ENCODE data around the gene SLC2A8. TPM values are rescaled to one million over a fixed set of nuclear protein-coding genes. Genes with fewer than 3 reads are reported as not detected.

The SLC2A8 gene
- total RNA-seq (1 to 10 TPM; 2.1 to 2.3 TPM), polyA plus RNA-seq (1 to 10 TPM; 1.1 to 3.2 TPM)

- H3K36me3 ChIP-seq (ENCODE audit: insufficient read depth, low read length): no peaks in the 10 kb centered on the region
Measured at GRCh38 chr9:127396808-127397645, at the start of gene SLC2A8. Gene SLC2A8 (plus strand): TSS chr9:127397169. CDS start chr9:127397231, 62 bp downstream.

GRCh38 chr9:127347831-127348776 lies 48.9 kb upstream of the SLC2A8 start:
- POLR2A ChIA-PET (ENCODE audit: partially characterized antibody): no interaction called here
- H3K4me3 Mint-ChIP-seq: no peak overlapping the region
- no peak overlapping the region for H3K27ac ChIP-seq (ENCODE audit: low read depth, low read length)
- H3K4me1 Mint-ChIP-seq: no peaks in the 10 kb centered on the region
- H3K27me3 Mint-ChIP-seq: peaks cover 2 to 8% of the 10 kb centered on the region in 2 donors
- no peaks in the 10 kb centered on the region for H3K36me3 Mint-ChIP-seq
- H3K9me3 ChIP-seq (ENCODE audit: control insufficient read depth in 1 of 2, low read length in 2 of 2): no peaks in the 10 kb centered on the region
- no peaks in the 10 kb centered on the region for H3K4me1 ChIP-seq (ENCODE audit: insufficient read depth, low read length)
- no peak overlapping the region for H3K27ac Mint-ChIP-seq
- no peak for DNase-seq
- intact Hi-C loops (cut with micrococcal nuclease): no loop called here
- no peaks in the 10 kb centered on the region for H3K9me3 Mint-ChIP-seq
- no peaks in the 10 kb centered on the region for H3K36me3 ChIP-seq (ENCODE audit: insufficient read depth, low read length)
- CTCF ChIA-PET (ENCODE audit: partially characterized antibody): no interaction called here
- no peak overlapping the region for H3K4me3 ChIP-seq (ENCODE audit: low read length in 2 of 2)
- H3K27me3 ChIP-seq (ENCODE audit: insufficient read depth, low read length): no peaks in the 10 kb centered on the region

More at GRCh38 chr9:127396808-127397645, at the start of gene SLC2A8:
- peak; percentile 90 to 97 (median 95) for DNase-seq
- Mint-ChIP-seq H3K4me3 (peak within 1 kb of the TSS; percentile 57 to 87 (median 69)), H3K27me3 (peaks cover 43 to 44% of the 10 kb centered on the region in 2 donors), H3K27ac (peak within 1 kb of the TSS in 3 of 7 donors; percentile 13 to 86 (median 65)), H3K4me1 (peaks cover 5 to 23% (median 13%) of the 10 kb centered on the region in 4 donors), H3K36me3 (no peaks in the 10 kb centered on the region), H3K9me3 (no peaks in the 10 kb centered on the region)
- POLR2A ChIA-PET (ENCODE audit: partially characterized antibody): interaction anchor here (0.6 to 1.7 kb wide), 11 partner anchors 8 to 582 kb away, joined by 3 to 19 read pairs (median 5); partner anchors contain the start of genes LRSAM1, RALGPS1, RPL12 and STXBP1
- intact Hi-C loops (cut with micrococcal nuclease): loop anchor here (1.0 to 2.0 kb wide), 5 partner anchors 9 to 183 kb away; partner anchors contain the start of genes LRSAM1, RPL12 and ZNF79
- peak within 1 kb of the TSS; percentile 3 to 45 for H3K4me3 ChIP-seq (ENCODE audit: low read length in 2 of 2)
- peaks cover 49% of the 10 kb centered on the region for H3K27me3 ChIP-seq (ENCODE audit: insufficient read depth, low read length)
- peaks cover 19% of the 10 kb centered on the region for H3K4me1 ChIP-seq (ENCODE audit: insufficient read depth, low read length)
- CTCF ChIA-PET (ENCODE audit: partially characterized antibody): interaction anchor here (1.0 to 1.8 kb wide), 8 partner anchors 9 to 182 kb away, joined by 3 to 7 read pairs (median 5); no protein-coding TSS in a partner anchor
- no peaks in the 10 kb centered on the region for H3K9me3 ChIP-seq (ENCODE audit: control insufficient read depth in 1 of 2, low read length in 2 of 2)
- no peak within 1 kb of the TSS for H3K27ac ChIP-seq (ENCODE audit: low read depth, low read length)

GRCh38 chr9:127349483-127350113 lies 47.4 kb upstream of the SLC2A8 start:
- no peaks in the 10 kb centered on the region for H3K36me3 ChIP-seq (ENCODE audit: insufficient read depth, low read length)
- no peak for DNase-seq
- H3K9me3 Mint-ChIP-seq: no peaks in the 10 kb centered on the region
- no peaks in the 10 kb centered on the region for H3K4me1 Mint-ChIP-seq
- ChIA-PET CTCF (ENCODE audit: partially characterized antibody) (no interaction called here), POLR2A (ENCODE audit: partially characterized antibody) (no interaction called here)
- H3K4me3 Mint-ChIP-seq: no peak overlapping the region
- H3K27me3 Mint-ChIP-seq: peaks cover 5 to 14% of the 10 kb centered on the region in 2 donors
- H3K27ac Mint-ChIP-seq: peak overlapping the region in 1 of 7 donors; percentile 22
- H3K4me1 ChIP-seq (ENCODE audit: insufficient read depth, low read length): no peaks in the 10 kb centered on the region
- H3K4me3 ChIP-seq (ENCODE audit: low read length in 2 of 2): no peak overlapping the region
- H3K27me3 ChIP-seq (ENCODE audit: insufficient read depth, low read length): no peaks in the 10 kb centered on the region
- intact Hi-C loops (cut with micrococcal nuclease): no loop called here
- H3K36me3 Mint-ChIP-seq: no peaks in the 10 kb centered on the region
- H3K9me3 ChIP-seq (ENCODE audit: control insufficient read depth in 1 of 2, low read length in 2 of 2): no peaks in the 10 kb centered on the region
- no peak overlapping the region for H3K27ac ChIP-seq (ENCODE audit: low read depth, low read length)

GRCh38 chr9:127351182-127352166 lies 45.5 kb upstream of the SLC2A8 start:
- Mint-ChIP-seq H3K36me3 (no peaks in the 10 kb centered on the region), H3K27ac (no peak overlapping the region), H3K4me1 (no peaks in the 10 kb centered on the region), H3K27me3 (peaks cover 5 to 16% of the 10 kb centered on the region in 2 donors), H3K9me3 (peaks cover 0 to 2% (median 0%) of the 10 kb centered on the region in 8 donors), H3K4me3 (no peak overlapping the region)
- Histone ChIP-seq H3K9me3 (ENCODE audit: control insufficient read depth in 1 of 2, low read length in 2 of 2) (no peaks in the 10 kb centered on the region), H3K27me3 (ENCODE audit: insufficient read depth, low read length) (no peaks in the 10 kb centered on the region), H3K4me3 (ENCODE audit: low read length in 2 of 2) (no peak overlapping the region), H3K4me1 (ENCODE audit: insufficient read depth, low read length) (no peaks in the 10 kb centered on the region), H3K36me3 (ENCODE audit: insufficient read depth, low read length) (no peaks in the 10 kb centered on the region), H3K27ac (ENCODE audit: low read depth, low read length) (no peak overlapping the region)
- ChIA-PET CTCF (ENCODE audit: partially characterized antibody) (no interaction called here), POLR2A (ENCODE audit: partially characterized antibody) (no interaction called here)
- DNase-seq: no peak
- intact Hi-C loops (cut with micrococcal nuclease): no loop called here

GRCh38 chr9:127353882-127354281 lies 43.1 kb upstream of the SLC2A8 start:
- no peaks in the 10 kb centered on the region for H3K4me1 Mint-ChIP-seq
- CTCF ChIA-PET (ENCODE audit: partially characterized antibody): no interaction called here

GRCh38 chr9:127356906-127357305 lies 40.1 kb upstream of the SLC2A8 start:
- ChIA-PET POLR2A (ENCODE audit: partially characterized antibody) (no interaction called here), CTCF (ENCODE audit: partially characterized antibody) (no interaction called here)
- Mint-ChIP-seq H3K27ac (peak overlapping the region in 1 of 7 donors; percentile 5), H3K4me1 (no peaks in the 10 kb centered on the region), H3K27me3 (peaks cover 5 to 10% of the 10 kb centered on the region in 2 donors), H3K36me3 (no peaks in the 10 kb centered on the region), H3K4me3 (no peak overlapping the region), H3K9me3 (peaks cover 0 to 2% (median 0%) of the 10 kb centered on the region in 8 donors)
- H3K27me3 ChIP-seq (ENCODE audit: insufficient read depth, low read length): no peaks in the 10 kb centered on the region
- H3K9me3 ChIP-seq (ENCODE audit: control insufficient read depth in 1 of 2, low read length in 2 of 2): no peaks in the 10 kb centered on the region
- H3K4me1 ChIP-seq (ENCODE audit: insufficient read depth, low read length): no peaks in the 10 kb centered on the region
- no peak overlapping the region for H3K4me3 ChIP-seq (ENCODE audit: low read length in 2 of 2)
- DNase-seq: no peak
- H3K27ac ChIP-seq (ENCODE audit: low read depth, low read length): no peak overlapping the region
- intact Hi-C loops (cut with micrococcal nuclease): no loop called here
- H3K36me3 ChIP-seq (ENCODE audit: insufficient read depth, low read length): no peaks in the 10 kb centered on the region

More at GRCh38 chr9:127353882-127354281, 43.1 kb upstream of the SLC2A8 start:
- POLR2A ChIA-PET (ENCODE audit: partially characterized antibody): no interaction called here
- no peak overlapping the region for H3K4me3 Mint-ChIP-seq
- Histone ChIP-seq H3K4me3 (ENCODE audit: low read length in 2 of 2) (no peak overlapping the region), H3K36me3 (ENCODE audit: insufficient read depth, low read length) (no peaks in the 10 kb centered on the region), H3K4me1 (ENCODE audit: insufficient read depth, low read length) (no peaks in the 10 kb centered on the region), H3K27ac (ENCODE audit: low read depth, low read length) (no peak overlapping the region), H3K27me3 (ENCODE audit: insufficient read depth, low read length) (no peaks in the 10 kb centered on the region), H3K9me3 (ENCODE audit: control insufficient read depth in 1 of 2, low read length in 2 of 2) (no peaks in the 10 kb centered on the region)
- peaks cover 5 to 11% of the 10 kb centered on the region in 2 donors for H3K27me3 Mint-ChIP-seq
- DNase-seq: no peak
- peaks cover 0 to 2% (median 0%) of the 10 kb centered on the region in 8 donors for H3K9me3 Mint-ChIP-seq
- intact Hi-C loops (cut with micrococcal nuclease): no loop called here
- H3K36me3 Mint-ChIP-seq: no peaks in the 10 kb centered on the region
- H3K27ac Mint-ChIP-seq: no peak overlapping the region

All from CD4-positive, alpha-beta memory T cell (primary cell).